ENCODE measurements around the gene ADM2. TPM values are rescaled to one million over a fixed set of nuclear protein-coding genes. Genes with fewer than 3 reads are reported as not detected.

Gene ADM2
- total and polyA plus RNA-seq, 2 of the 13 experiments (the other 11 are each of a cell fraction or from before 2014, with no cell fraction given), result 1.2 to 3.0 TPM

DNA sequence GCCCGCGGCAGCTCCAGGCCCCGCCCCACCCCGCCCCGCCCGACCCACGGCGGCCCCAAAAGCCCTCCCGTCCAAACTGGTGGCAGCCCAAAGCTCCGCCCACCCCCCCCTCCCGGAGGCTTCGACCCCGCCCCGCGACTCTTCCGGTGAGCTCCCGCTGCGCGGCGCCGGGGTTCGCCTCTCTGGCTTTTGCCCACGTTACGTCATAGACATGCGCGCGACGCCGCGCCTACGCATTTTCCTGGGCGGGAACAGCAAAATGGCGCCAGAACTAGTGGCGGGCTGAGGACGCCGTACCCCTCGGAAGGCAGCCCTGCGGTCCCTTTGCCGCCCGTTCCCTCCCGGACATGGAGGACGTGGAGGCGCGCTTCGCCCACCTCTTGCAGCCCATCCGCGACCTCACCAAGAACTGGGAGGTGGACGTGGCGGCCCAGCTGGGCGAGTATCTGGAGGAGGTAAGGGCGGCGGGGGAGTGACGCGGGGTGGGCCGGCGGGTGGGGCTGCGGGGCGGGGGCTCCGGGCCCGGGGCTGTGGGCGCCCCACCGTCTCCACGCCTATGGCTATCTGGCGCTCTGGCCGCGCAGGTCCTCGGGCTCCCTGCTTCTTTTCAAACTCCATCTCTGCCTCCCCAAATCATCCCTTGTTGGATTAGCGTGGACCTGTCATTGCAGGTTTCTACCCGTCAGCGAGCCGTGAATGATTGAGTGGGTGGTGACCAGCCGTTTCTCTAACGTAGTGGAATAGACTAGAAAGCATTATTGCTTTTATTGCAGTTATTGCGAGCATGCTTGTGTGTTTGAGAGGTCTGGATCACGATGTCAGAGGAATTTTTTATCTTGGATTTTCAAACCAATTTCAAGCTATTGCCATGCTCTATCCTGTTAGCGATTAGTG, 26.9 kb downstream of the ADM2 start, which contains the start of gene NCAPH2 (continued):
- no peak for TF ChIP-seq ATAD3A (CRISPR knock-in tag; IDR thresholded peaks at IDR 0.05)
- TF ChIP-seq ZNF883 (CRISPR knock-in tag; IDR thresholded peaks at IDR 0.05; ENCODE audit: not compliant biosample characterization), result no peak
- 0 out of 2 replicates have a peak, but pooled peaks have one; percentile 39 for TF ChIP-seq MIXL1 (CRISPR knock-in tag; IDR thresholded peaks at IDR 0.05)
- TF ChIP-seq, protein P1, sequence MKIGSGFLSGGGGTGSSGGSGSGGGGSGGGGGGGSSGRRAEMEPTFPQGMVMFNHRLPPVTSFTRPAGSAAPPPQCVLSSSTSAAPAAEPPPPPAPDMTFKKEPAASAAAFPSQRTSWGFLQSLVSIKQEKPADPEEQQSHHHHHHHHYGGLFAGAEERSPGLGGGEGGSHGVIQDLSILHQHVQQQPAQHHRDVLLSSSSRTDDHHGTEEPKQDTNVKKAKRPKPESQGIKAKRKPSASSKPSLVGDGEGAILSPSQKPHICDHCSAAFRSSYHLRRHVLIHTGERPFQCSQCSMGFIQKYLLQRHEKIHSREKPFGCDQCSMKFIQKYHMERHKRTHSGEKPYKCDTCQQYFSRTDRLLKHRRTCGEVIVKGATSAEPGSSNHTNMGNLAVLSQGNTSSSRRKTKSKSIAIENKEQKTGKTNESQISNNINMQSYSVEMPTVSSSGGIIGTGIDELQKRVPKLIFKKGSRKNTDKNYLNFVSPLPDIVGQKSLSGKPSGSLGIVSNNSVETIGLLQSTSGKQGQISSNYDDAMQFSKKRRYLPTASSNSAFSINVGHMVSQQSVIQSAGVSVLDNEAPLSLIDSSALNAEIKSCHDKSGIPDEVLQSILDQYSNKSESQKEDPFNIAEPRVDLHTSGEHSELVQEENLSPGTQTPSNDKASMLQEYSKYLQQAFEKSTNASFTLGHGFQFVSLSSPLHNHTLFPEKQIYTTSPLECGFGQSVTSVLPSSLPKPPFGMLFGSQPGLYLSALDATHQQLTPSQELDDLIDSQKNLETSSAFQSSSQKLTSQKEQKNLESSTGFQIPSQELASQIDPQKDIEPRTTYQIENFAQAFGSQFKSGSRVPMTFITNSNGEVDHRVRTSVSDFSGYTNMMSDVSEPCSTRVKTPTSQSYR (CRISPR knock-in tag; IDR thresholded peaks at IDR 0.05; ENCODE audit: borderline replicate concordance), result peak; percentile 23; the same call in 1 of the 2 replicates
- TF ChIP-seq, protein P2, sequence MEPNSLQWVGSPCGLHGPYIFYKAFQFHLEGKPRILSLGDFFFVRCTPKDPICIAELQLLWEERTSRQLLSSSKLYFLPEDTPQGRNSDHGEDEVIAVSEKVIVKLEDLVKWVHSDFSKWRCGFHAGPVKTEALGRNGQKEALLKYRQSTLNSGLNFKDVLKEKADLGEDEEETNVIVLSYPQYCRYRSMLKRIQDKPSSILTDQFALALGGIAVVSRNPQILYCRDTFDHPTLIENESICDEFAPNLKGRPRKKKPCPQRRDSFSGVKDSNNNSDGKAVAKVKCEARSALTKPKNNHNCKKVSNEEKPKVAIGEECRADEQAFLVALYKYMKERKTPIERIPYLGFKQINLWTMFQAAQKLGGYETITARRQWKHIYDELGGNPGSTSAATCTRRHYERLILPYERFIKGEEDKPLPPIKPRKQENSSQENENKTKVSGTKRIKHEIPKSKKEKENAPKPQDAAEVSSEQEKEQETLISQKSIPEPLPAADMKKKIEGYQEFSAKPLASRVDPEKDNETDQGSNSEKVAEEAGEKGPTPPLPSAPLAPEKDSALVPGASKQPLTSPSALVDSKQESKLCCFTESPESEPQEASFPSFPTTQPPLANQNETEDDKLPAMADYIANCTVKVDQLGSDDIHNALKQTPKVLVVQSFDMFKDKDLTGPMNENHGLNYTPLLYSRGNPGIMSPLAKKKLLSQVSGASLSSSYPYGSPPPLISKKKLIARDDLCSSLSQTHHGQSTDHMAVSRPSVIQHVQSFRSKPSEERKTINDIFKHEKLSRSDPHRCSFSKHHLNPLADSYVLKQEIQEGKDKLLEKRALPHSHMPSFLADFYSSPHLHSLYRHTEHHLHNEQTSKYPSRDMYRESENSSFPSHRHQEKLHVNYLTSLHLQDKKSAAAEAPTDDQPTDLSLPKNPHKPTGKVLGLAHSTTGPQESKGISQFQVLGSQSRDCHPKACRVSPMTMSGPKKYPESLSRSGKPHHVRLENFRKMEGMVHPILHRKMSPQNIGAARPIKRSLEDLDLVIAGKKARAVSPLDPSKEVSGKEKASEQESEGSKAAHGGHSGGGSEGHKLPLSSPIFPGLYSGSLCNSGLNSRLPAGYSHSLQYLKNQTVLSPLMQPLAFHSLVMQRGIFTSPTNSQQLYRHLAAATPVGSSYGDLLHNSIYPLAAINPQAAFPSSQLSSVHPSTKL (CRISPR knock-in tag; IDR thresholded peaks at IDR 0.05), result 0 out of 2 replicates have a peak, but pooled peaks have one; percentile 23
- TF ChIP-seq GPN1 (CRISPR knock-in tag; IDR thresholded peaks at IDR 0.05; ENCODE audit: borderline replicate concordance), result no peak
- no peak for TF ChIP-seq ZIK1 (CRISPR knock-in tag; IDR thresholded peaks at IDR 0.05; ENCODE audit: borderline replicate concordance, low read depth)
- TF ChIP-seq, protein P3, sequence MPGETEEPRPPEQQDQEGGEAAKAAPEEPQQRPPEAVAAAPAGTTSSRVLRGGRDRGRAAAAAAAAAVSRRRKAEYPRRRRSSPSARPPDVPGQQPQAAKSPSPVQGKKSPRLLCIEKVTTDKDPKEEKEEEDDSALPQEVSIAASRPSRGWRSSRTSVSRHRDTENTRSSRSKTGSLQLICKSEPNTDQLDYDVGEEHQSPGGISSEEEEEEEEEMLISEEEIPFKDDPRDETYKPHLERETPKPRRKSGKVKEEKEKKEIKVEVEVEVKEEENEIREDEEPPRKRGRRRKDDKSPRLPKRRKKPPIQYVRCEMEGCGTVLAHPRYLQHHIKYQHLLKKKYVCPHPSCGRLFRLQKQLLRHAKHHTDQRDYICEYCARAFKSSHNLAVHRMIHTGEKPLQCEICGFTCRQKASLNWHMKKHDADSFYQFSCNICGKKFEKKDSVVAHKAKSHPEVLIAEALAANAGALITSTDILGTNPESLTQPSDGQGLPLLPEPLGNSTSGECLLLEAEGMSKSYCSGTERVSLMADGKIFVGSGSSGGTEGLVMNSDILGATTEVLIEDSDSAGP (CRISPR knock-in tag; IDR thresholded peaks at IDR 0.05; ENCODE audit: borderline replicate concordance), result no peak; the same call in 1 of the 2 replicates
- TF ChIP-seq, protein P4, sequence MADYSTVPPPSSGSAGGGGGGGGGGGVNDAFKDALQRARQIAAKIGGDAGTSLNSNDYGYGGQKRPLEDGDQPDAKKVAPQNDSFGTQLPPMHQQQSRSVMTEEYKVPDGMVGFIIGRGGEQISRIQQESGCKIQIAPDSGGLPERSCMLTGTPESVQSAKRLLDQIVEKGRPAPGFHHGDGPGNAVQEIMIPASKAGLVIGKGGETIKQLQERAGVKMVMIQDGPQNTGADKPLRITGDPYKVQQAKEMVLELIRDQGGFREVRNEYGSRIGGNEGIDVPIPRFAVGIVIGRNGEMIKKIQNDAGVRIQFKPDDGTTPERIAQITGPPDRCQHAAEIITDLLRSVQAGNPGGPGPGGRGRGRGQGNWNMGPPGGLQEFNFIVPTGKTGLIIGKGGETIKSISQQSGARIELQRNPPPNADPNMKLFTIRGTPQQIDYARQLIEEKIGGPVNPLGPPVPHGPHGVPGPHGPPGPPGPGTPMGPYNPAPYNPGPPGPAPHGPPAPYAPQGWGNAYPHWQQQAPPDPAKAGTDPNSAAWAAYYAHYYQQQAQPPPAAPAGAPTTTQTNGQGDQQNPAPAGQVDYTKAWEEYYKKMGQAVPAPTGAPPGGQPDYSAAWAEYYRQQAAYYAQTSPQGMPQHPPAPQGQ (CRISPR knock-in tag; IDR thresholded peaks at IDR 0.05; ENCODE audit: borderline replicate concordance), result no peak
- no peak for TF ChIP-seq EED (CRISPR knock-in tag; IDR thresholded peaks at IDR 0.05)
- 0 out of 4 replicates have a peak, but pooled peaks of 1 of the 2 experiments have one; percentile 5 for TF ChIP-seq MAFK (conservative IDR thresholded peaks at IDR 0.05 in 1 of 2, IDR thresholded peaks at IDR 0.05 in 1 of 2; ENCODE audit: low read length in 2 of 2)
- TF ChIP-seq GTF2F1 (IDR thresholded peaks at IDR 0.05; ENCODE audit: low read length), result no peak
- TF ChIP-seq ZNF510 (CRISPR knock-in tag; IDR thresholded peaks at IDR 0.05; ENCODE audit: low read depth), result no peak
- no peak; the same call in 1 of the 2 replicates for TF ChIP-seq PITX1 (CRISPR knock-in tag; IDR thresholded peaks at IDR 0.05)
- TF ChIP-seq GATAD2A (CRISPR knock-in tag; IDR thresholded peaks at IDR 0.05), result peak; percentile 23; the same call in 1 of the 2 replicates
- TF ChIP-seq ZNF713 (CRISPR knock-in tag; IDR thresholded peaks at IDR 0.05), result no peak
- TF ChIP-seq ZSCAN20 (CRISPR knock-in tag; IDR thresholded peaks at IDR 0.05; ENCODE audit: borderline replicate concordance), result no peak
- no peak for TF ChIP-seq ZNF224 (CRISPR knock-in tag; IDR thresholded peaks at IDR 0.05)

Measured in HepG2 (cell line).